H1 (cell line): ENCODE data around the gene PRR23B. TPM values are rescaled to one million over a fixed set of nuclear protein-coding genes. Genes with fewer than 3 reads are reported as not detected.

Source experiments
- CTCF ChIA-PET: fragments of 300-600 bp; sonication (Branson Sonifier 250); formaldehyde crosslinking; loops from one replicate; lab custom pipeline; 2021; ENCODE audit not compliant: partially characterized antibody; lab: Charles Lee
- POLR2A ChIA-PET: fragments of 300-600 bp; sonication (Branson Sonifier 250); formaldehyde crosslinking; loops from one replicate; lab custom pipeline; 2021; ENCODE audit warnings: inconsistent platforms; ENCODE audit not compliant: partially characterized antibody; lab: Charles Lee
- DNase-seq, 2 experiments: peaks; one replicate each; pipeline versions ENCODE4 v3.0.0 to v3.0.0-alpha.2; 2010 to 2022; ENCODE audit warnings: low spot score in 2 of 2, low read depth in 1 of 2, mixed read lengths in 1 of 2
- FAIRE-seq: peaks from 2 replicates; lab custom pipeline; 2011; peaks lifted over from hg19 to GRCh38; lab: Jason Lieb, UNC
- H2AFZ ChIP-seq: 2 replicates; pipeline ENCODE4 v1.8.1; 2012; ENCODE audit warnings: low read length, inconsistent platforms
- H2AK5ac ChIP-seq: 2 replicates; pipeline ENCODE4 v1.6.1; 2013; ENCODE audit warnings: low read depth, low read length
- H2BK120ac ChIP-seq: replicated peaks from 2 replicates; pipeline ENCODE3; 2013; ENCODE audit warnings: low read depth, low read length, inconsistent platforms
- H2BK12ac ChIP-seq: 2 replicates; pipeline ENCODE4 v1.6.1; 2013; ENCODE audit warnings: low read depth, low read length
- H2BK15ac ChIP-seq: 2 replicates; pipeline ENCODE4 v1.6.1; 2013; ENCODE audit warnings: low read length
- H2BK20ac ChIP-seq: 2 replicates; pipeline ENCODE4 v1.6.1; 2013; ENCODE audit warnings: low read length
- H2BK5ac ChIP-seq: 2 replicates; pipeline ENCODE4 v1.6.1; 2013; ENCODE audit warnings: low read depth, low read length
- H3K14ac ChIP-seq: 2 replicates; pipeline ENCODE4 v1.6.1; 2013; ENCODE audit warnings: inconsistent platforms; ENCODE audit not compliant: insufficient read length
- H3K18ac ChIP-seq: 2 replicates; pipeline ENCODE4 v1.6.1; 2013; ENCODE audit warnings: low read length; ENCODE audit errors: extremely low read depth
- H3K23ac ChIP-seq: 2 replicates; pipeline ENCODE4 v1.6.1; 2013; ENCODE audit warnings: inconsistent platforms; ENCODE audit not compliant: insufficient read length
- H3K23me2 ChIP-seq: 2 replicates; pipeline ENCODE4 v1.6.1; 2013; ENCODE audit warnings: low read depth, low read length
- H3K27ac ChIP-seq: 2 replicates; pipeline ENCODE4 v1.6.1; 2011; ENCODE audit warnings: low read depth, low read length, inconsistent platforms
- H3K27me3 ChIP-seq, 4 experiments: replicated peaks in 1 of 4; 1 replicate in 1 of 4; 2 replicates in 3 of 4; pipeline versions ENCODE4 v1.6.1 to v1.8.1; 2011 to 2013; ENCODE audit warnings: low read length in 3 of 4, mild to moderate bottlenecking in 3 of 4, inconsistent platforms in 2 of 4, mixed read lengths in 2 of 4, moderate library complexity in 1 of 4; ENCODE audit not compliant: control insufficient read depth in 3 of 4, insufficient read depth in 3 of 4; ENCODE audit errors: extremely low read depth in 1 of 4
- H3K36me3 ChIP-seq, 4 experiments: 2 replicates each; pipeline versions ENCODE4 v1.6.1 to v1.8.1; 2011 to 2013; ENCODE audit warnings: mild to moderate bottlenecking in 4 of 4, low read length in 3 of 4, moderate library complexity in 2 of 4, control low read depth in 1 of 4, inconsistent platforms in 1 of 4; ENCODE audit not compliant: insufficient read depth in 4 of 4, control insufficient read depth in 2 of 4
- H3K4ac ChIP-seq: replicated peaks from 2 replicates; pipeline ENCODE3; 2013; ENCODE audit warnings: low read length, low read depth, mixed read lengths, inconsistent platforms; ENCODE audit not compliant: insufficient read length
- H3K4me1 ChIP-seq, 4 experiments: replicated peaks in 1 of 4; 1 replicate in 1 of 4; 2 replicates in 3 of 4; pipeline versions ENCODE4 v1.6.1 to v1.8.1; 2011 to 2013; ENCODE audit warnings: low read length in 3 of 4, inconsistent platforms in 2 of 4, mixed read lengths in 1 of 4; ENCODE audit not compliant: insufficient read depth in 4 of 4, control insufficient read depth in 3 of 4
- H3K4me2 ChIP-seq, 2 experiments: 2 replicates each; pipeline versions ENCODE4 v1.6.1 to v1.8.1; 2011 to 2013; ENCODE audit warnings: low read depth in 2 of 2, low read length in 2 of 2, control low read depth in 1 of 2, inconsistent platforms in 1 of 2, mild to moderate bottlenecking in 1 of 2; ENCODE audit not compliant: insufficient read depth in 1 of 2
- H3K4me3 ChIP-seq, 4 experiments: fragments of 200-600, 300-600 bp in 1 of 4; sonication (generic), shearing (Covaris generic), sonication (Bioruptor Twin) in 1 of 4; 2 replicates each; pipeline versions ENCODE4 v1.5.1 to v1.8.1; 2011 to 2016; ENCODE audit warnings: low read length in 4 of 4, low read depth in 3 of 4, control low read depth in 2 of 4, inconsistent platforms in 2 of 4, mild to moderate bottlenecking in 2 of 4, mixed read lengths in 1 of 4, moderate library complexity in 1 of 4; ENCODE audit not compliant: insufficient read depth in 2 of 4; ENCODE audit errors: extremely low read depth in 1 of 4
- H3K56ac ChIP-seq: replicated peaks from 2 replicates; pipeline ENCODE3; 2013; ENCODE audit warnings: low read depth, mild to moderate bottlenecking, mixed read lengths, low read length, inconsistent platforms; ENCODE audit not compliant: insufficient read length
- H3K79me1 ChIP-seq: 2 replicates; pipeline ENCODE4 v1.6.1; 2013; ENCODE audit warnings: low read depth, low read length, control low read depth
- H3K79me2 ChIP-seq, 2 experiments: 2 replicates each; pipeline versions ENCODE4 v1.6.1 to v1.8.1; 2012 to 2013; ENCODE audit warnings: low read length in 2 of 2, mild to moderate bottlenecking in 2 of 2, inconsistent platforms in 1 of 2; ENCODE audit not compliant: insufficient read depth in 2 of 2, control insufficient read depth in 1 of 2
- H3K9ac ChIP-seq, 4 experiments: replicated peaks in 1 of 4; 1 replicate in 1 of 4; 2 replicates in 3 of 4; pipeline versions ENCODE4 v1.6.1 to v1.8.1; 2011 to 2013; ENCODE audit warnings: low read depth in 3 of 4, low read length in 3 of 4, control low read depth in 2 of 4, mild to moderate bottlenecking in 2 of 4, moderate library complexity in 2 of 4, inconsistent platforms in 1 of 4; ENCODE audit errors: extremely low read depth in 1 of 4
- H3K9me3 ChIP-seq, 2 experiments: 2 replicates each; pipeline versions ENCODE4 v1.6.1 to v1.8.1; 2012 to 2013; ENCODE audit warnings: mild to moderate bottlenecking in 2 of 2, moderate library complexity in 2 of 2, control low read depth in 1 of 2, inconsistent platforms in 1 of 2, low read depth in 1 of 2, low read length in 1 of 2, mixed read lengths in 1 of 2; ENCODE audit not compliant: insufficient read depth in 2 of 2
- H4K20me1 ChIP-seq, 2 experiments: replicated peaks in 1 of 2; 2 replicates each; pipeline versions ENCODE3 to v1.8.1; 2011 to 2013; ENCODE audit warnings: inconsistent platforms in 2 of 2, low read length in 2 of 2, mild to moderate bottlenecking in 1 of 2; ENCODE audit not compliant: insufficient read depth in 2 of 2, control insufficient read depth in 1 of 2
- H4K5ac ChIP-seq: 2 replicates; pipeline ENCODE4 v1.6.1; 2013; ENCODE audit warnings: low read length, low read depth, mixed read lengths, inconsistent platforms; ENCODE audit not compliant: insufficient read length
- H4K8ac ChIP-seq: 2 replicates; pipeline ENCODE4 v1.8.0; 2013; ENCODE audit warnings: mild to moderate bottlenecking, moderate library complexity, low read length, inconsistent platforms; ENCODE audit not compliant: insufficient read depth; ENCODE audit errors: extremely low read depth
- H4K91ac ChIP-seq: replicated peaks from 2 replicates; pipeline ENCODE3; 2013; ENCODE audit warnings: low read length, mixed read lengths, inconsistent platforms; ENCODE audit not compliant: insufficient read length
- ASH2L ChIP-seq: fragments of 200-600, 300-600 bp; sonication (generic); IDR thresholded peaks from one replicate; pipeline ENCODE4 v1.7.1; 2017; ENCODE audit warnings: low read length
- CHD1 ChIP-seq: IDR thresholded peaks from 2 replicates; pipeline ENCODE4 v1.6.1; 2012; ENCODE audit warnings: low read depth, low read length, improper control_type of control experiment
- EZH2 ChIP-seq: fragments of 200-600 bp; sonication (generic); IDR thresholded peaks from 2 replicates; pipeline ENCODE4 v1.7.1; 2012; ENCODE audit warnings: low read depth, mild to moderate bottlenecking, moderate library complexity, low read length, inconsistent platforms; ENCODE audit not compliant: severe bottlenecking
- FOSL1 ChIP-seq: IDR thresholded peaks from 2 replicates; pipeline ENCODE4 v1.6.1; 2011; ENCODE audit warnings: mild to moderate bottlenecking, low read depth, low read length, moderate library complexity; ENCODE audit not compliant: insufficient read depth
- GTF2F1 ChIP-seq: IDR thresholded peaks from 2 replicates; pipeline ENCODE4 v1.6.1; 2012; ENCODE audit warnings: low read depth, low read length, improper control_type of control experiment, borderline replicate concordance
- HDAC2 ChIP-seq, 2 experiments: fragments of 300-600 bp in 1 of 2; sonication (generic) in 1 of 2; IDR thresholded peaks; 2 replicates each; pipeline ENCODE4 v1.6.1; 2011 to 2012; ENCODE audit warnings: low read depth in 2 of 2, low read length in 2 of 2, mild to moderate bottlenecking in 2 of 2, moderate library complexity in 2 of 2, borderline replicate concordance in 1 of 2, inconsistent platforms in 1 of 2
- KDM4A ChIP-seq: IDR thresholded peaks from one replicate; pipeline ENCODE4 v1.7.1; 2012; ENCODE audit warnings: low read depth, mild to moderate bottlenecking, moderate library complexity, low read length, inconsistent platforms; ENCODE audit not compliant: severe bottlenecking
- PHF8 ChIP-seq: fragments of 200-600 bp; sonication (generic); conservative IDR thresholded peaks from 2 replicates; pipeline ENCODE4 v1.7.1; 2012; ENCODE audit warnings: low read depth, mild to moderate bottlenecking, inconsistent platforms, low read length, moderate library complexity
- POLR2AphosphoS5 ChIP-seq: IDR thresholded peaks from 2 replicates; pipeline ENCODE4 v1.6.1; 2011; ENCODE audit warnings: low read depth, low read length
- SRF ChIP-seq: IDR thresholded peaks from 2 replicates; pipeline ENCODE4 v1.6.1; 2011; ENCODE audit warnings: mild to moderate bottlenecking, low read depth, low read length, moderate library complexity
- WGBS, 2 experiments: shearing (Covaris generic) in 1 of 2; methylation state at CpG; one replicate each; pipeline versions ENCODE4 v1.1.6 to v1.1.7; 2013 to 2015; ENCODE audit warnings: low lambda C conversion rate in 2 of 2, mixed read lengths in 2 of 2, inconsistent platforms in 1 of 2, low coverage in 1 of 2, missing lambda C conversion rate in 1 of 2; ENCODE audit not compliant: insufficient replicate concordance in 2 of 2, insufficient coverage in 1 of 2, insufficient read length in 1 of 2; ENCODE audit errors: extremely low coverage in 1 of 2, missing lambda C conversion rate in 1 of 2; 5-methylcytosine and 5-hydroxymethylcytosine counted together
- polyA plus RNA-seq, 7 experiments: library from polyadenylated mRNA; depleted of rRNA in 3 of 7; stranded (reverse) in 5 of 7; unstranded in 2 of 7; fragments of >200 nt in 5 of 7; fragments of 200-250 nt in 2 of 7; gene quantifications; 1 replicate in 5 of 7; 2 replicates in 1 of 7; 4 replicates in 1 of 7; pipeline versions ENCODE4 v1.2.1 to v1.2.3, GENCODE V29; 2011 to 2013; ENCODE audit warnings: missing spikeins in 2 of 7, mixed read lengths in 2 of 7
- total RNA-seq: library from RNA; stranded (reverse); fragmentation: NEBNext Ultra II Directional; extraction: Animal tissue kit (Norgen Biotek cat#: 25700); gene quantifications from 2 replicates; pipeline ENCODE4 v1.2.1, GENCODE V29; 2021

Gene PRR23B
- total and polyA plus RNA-seq, 2 of the 8 experiments (the other 6 are each of a cell fraction or from before 2014, with no cell fraction given), result not detected

DNA sequence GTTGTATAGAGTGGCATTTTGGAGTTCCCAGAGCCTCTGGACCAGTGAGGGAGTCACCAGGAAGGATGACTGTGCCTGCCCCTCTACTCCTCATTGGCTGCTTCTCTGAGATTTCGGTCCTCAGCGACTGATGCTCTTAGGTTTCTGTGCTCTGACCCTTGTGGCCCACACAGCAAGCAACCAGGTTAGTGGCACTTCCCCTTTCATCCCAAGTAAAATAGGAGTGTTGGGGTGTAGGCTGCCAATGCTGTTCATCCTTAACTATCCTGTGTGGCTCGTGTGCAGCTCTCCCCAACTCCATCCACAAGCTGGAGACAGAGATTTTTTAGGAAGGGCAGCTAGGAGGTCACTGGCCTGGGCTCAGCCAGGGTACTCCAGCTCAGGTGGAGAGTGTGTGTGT, 35.9 kb downstream of the PRR23B start:
- H3K18ac ChIP-seq, result no peak overlapping the region
- no peak overlapping the region for H2BK20ac ChIP-seq
- no peak overlapping the region for H3K14ac ChIP-seq
- H3K23ac ChIP-seq, result no peak overlapping the region
- no peak overlapping the region; a peak in 1 of 7 replicates for H3K9ac ChIP-seq
- DNase-seq, result no peak
- no peaks in the 10 kb centered on the region for H3K4me1 ChIP-seq
- H3K56ac ChIP-seq, result no peak overlapping the region
- no peaks in the 10 kb centered on the region for H3K27me3 ChIP-seq
- CTCF ChIA-PET, result interaction anchor here (0.7 to 15.1 kb wide), 3 partner anchors 49 to 369 kb away, joined by 3 to 223 read pairs (median 4); no protein-coding TSS in a partner anchor
- H2BK120ac ChIP-seq, result no peak overlapping the region
- 59% methylated on average over 3 of the region's 3 CpGs; no CpG with 5 or more reads in 1 of the 2 experiments for WGBS, 2 experiments
- H4K8ac ChIP-seq, result no peak overlapping the region
- no peak overlapping the region for H2AFZ ChIP-seq
- TF ChIP-seq GTF2F1 (no peak), CHD1 (no peak), HDAC2 (IDR thresholded peaks at IDR 0.05; ENCODE audit: borderline replicate concordance in 1 of 2, low read depth in 2 of 2, low read length in 2 of 2) (no peak), SRF (no peak), PHF8 (no peak), KDM4A (no peak), EZH2 (no peak), POLR2AphosphoS5 (no peak), FOSL1 (no peak), ASH2L (no peak)
- H4K91ac ChIP-seq, result no peak overlapping the region
- H3K4ac ChIP-seq, result no peak overlapping the region
- no peak for FAIRE-seq
- no peak overlapping the region for H2BK12ac ChIP-seq
- H2BK15ac ChIP-seq, result no peak overlapping the region
- H4K5ac ChIP-seq, result no peak overlapping the region
- H3K9me3 ChIP-seq, result no peaks in the 10 kb centered on the region
- H3K4me2 ChIP-seq, result no peak overlapping the region
- H3K36me3 ChIP-seq, result no peaks in the 10 kb centered on the region
- POLR2A ChIA-PET, result no interaction called here
- no peak overlapping the region for H3K27ac ChIP-seq
- H2BK5ac ChIP-seq, result no peak overlapping the region
- no peaks in the 10 kb centered on the region for H3K23me2 ChIP-seq
- no peaks in the 10 kb centered on the region for H3K79me2 ChIP-seq
- H4K20me1 ChIP-seq, result no peaks in the 10 kb centered on the region
- no peak overlapping the region for H3K4me3 ChIP-seq
- no peak overlapping the region for H2AK5ac ChIP-seq
- H3K79me1 ChIP-seq, result no peaks in the 10 kb centered on the region
